Muscle of leg (tissue), 16 donors: ENCODE measurements around the gene FBXW8. TPM values are rescaled to one million over a fixed set of nuclear protein-coding genes. Genes with fewer than 3 reads are reported as not detected.
A peak's percentile ranks its signal among the peaks of the same experiment; 100 is the strongest.

Experiments
- DNase-seq: peaks from one replicate; pipeline ENCODE4 v3.0.0; 2013
- H3K27ac ChIP-seq: one replicate; pipeline ENCODE4 v1.5.1; 2013; ENCODE audit warnings: mild to moderate bottlenecking, low read length, control low read depth
- H3K27me3 ChIP-seq: one replicate; pipeline ENCODE4 v1.6.1; 2013; ENCODE audit warnings: low read length; ENCODE audit not compliant: control insufficient read depth, insufficient read depth
- H3K36me3 ChIP-seq: one replicate; pipeline ENCODE4 v1.6.1; 2013; ENCODE audit warnings: low read length; ENCODE audit not compliant: control insufficient read depth, insufficient read depth
- H3K4me1 ChIP-seq: one replicate; pipeline ENCODE4 v1.6.1; 2013; ENCODE audit warnings: low read length; ENCODE audit not compliant: control insufficient read depth, insufficient read depth
- H3K4me3 ChIP-seq: one replicate; pipeline ENCODE4 v1.5.1; 2013; ENCODE audit warnings: low read length, control low read depth
- H3K9me3 ChIP-seq: replicated peaks from 2 replicates; pipeline ENCODE4 v1.6.1; 2013; ENCODE audit warnings: low read depth, low read length; ENCODE audit not compliant: control insufficient read depth
- WGBS: methylation state at CpG from one replicate; pipeline ENCODE4 v1.1.5; 2013; ENCODE audit warnings: missing lambda C conversion rate; ENCODE audit not compliant: insufficient coverage; 5-methylcytosine and 5-hydroxymethylcytosine counted together
- long read RNA-seq, 11 donors: transcript quantifications; one replicate each; lab custom pipeline, GENCODE V29; 2026
- polyA plus RNA-seq, 8 donors: library from polyadenylated mRNA; unstranded; fragments of 120-200 nt; gene quantifications; one replicate each; pipeline versions ENCODE4 v1.2.1 to v1.2.3, GENCODE V29; 2013; ENCODE audit warnings: inconsistent platforms in 1 of 8, low replicate concordance in 1 of 8; ENCODE audit not compliant: insufficient read length in 8 of 8, insufficient read depth in 1 of 8
- total RNA-seq: library from RNA; stranded (reverse); fragments of 120-200 nt; gene quantifications from one replicate; pipeline ENCODE4 v1.2.4, GENCODE V29; 2013

Gene FBXW8
- total RNA-seq (13.2 TPM), polyA plus RNA-seq (10 to 100 TPM; 11.1 to 20.3 (median 15.3) TPM)
- long read RNA-seq, donor 1, full-length matches to known transcripts: 1 of 1 reads
- long read RNA-seq, donor 1, partial matches to known transcripts: 0 of 1 reads
- long read RNA-seq, donor 1, other reads (novel, unspliced or antisense): 0 of 1 reads
- long read RNA-seq, donor 2: 0 reads
- long read RNA-seq, donor 3, full-length matches to known transcripts: 2 of 2 reads
- long read RNA-seq, donor 3, partial matches to known transcripts: 0 of 2 reads
- long read RNA-seq, donor 3, other reads (novel, unspliced or antisense): 0 of 2 reads
- long read RNA-seq, donor 4, partial matches to known transcripts: 0 of 2 reads
- long read RNA-seq, donor 4, other reads (novel, unspliced or antisense): 0 of 2 reads
- long read RNA-seq, donor 5, full-length matches to known transcripts: 6 of 6 reads
- long read RNA-seq, donor 5, partial matches to known transcripts: 0 of 6 reads
- long read RNA-seq, donor 5, other reads (novel, unspliced or antisense): 0 of 6 reads
- long read RNA-seq, donor 6, full-length matches to known transcripts: 6 of 6 reads
- long read RNA-seq, donor 6, partial matches to known transcripts: 0 of 6 reads
- long read RNA-seq, donor 6, other reads (novel, unspliced or antisense): 0 of 6 reads
- long read RNA-seq, donor 7, partial matches to known transcripts: 9 of 10 reads
- long read RNA-seq, donor 7, other reads (novel, unspliced or antisense): 0 of 10 reads
- long read RNA-seq, donor 8, partial matches to known transcripts: 0 of 1 reads
- long read RNA-seq, donor 8, other reads (novel, unspliced or antisense): 0 of 1 reads
- long read RNA-seq, donor 9, partial matches to known transcripts: 0 of 2 reads
- long read RNA-seq, donor 9, other reads (novel, unspliced or antisense): 0 of 2 reads
- long read RNA-seq, donor 10, partial matches to known transcripts: 0 of 3 reads
- long read RNA-seq, donor 10, other reads (novel, unspliced or antisense): 0 of 3 reads
- long read RNA-seq, donor 11, full-length matches to known transcripts: 3 of 3 reads
- long read RNA-seq, donor 11, partial matches to known transcripts: 0 of 3 reads
- long read RNA-seq, donor 11, other reads (novel, unspliced or antisense): 0 of 3 reads

- under 1% methylated on average over 78 of the region's 82 CpGs for WGBS
- Histone ChIP-seq H3K4me3 (peak within 1 kb of the TSS; percentile 44), H3K36me3 (peaks cover 8% of the 10 kb centered on the region), H3K9me3 (no peaks in the 10 kb centered on the region), H3K27me3 (peaks cover 2% of the 10 kb centered on the region), H3K27ac (peak within 1 kb of the TSS; percentile 64), H3K4me1 (peaks cover 3% of the 10 kb centered on the region)
- peak; percentile 88 for DNase-seq
Measured at GRCh38 chr12:116910645-116911451, at the start of gene FBXW8. Gene FBXW8 (plus strand): TSS chr12:116910950. CDS start chr12:116911038, 88 bp downstream.

GRCh38 chr12:116861320-116861719, 49.4 kb upstream of the FBXW8 start:
- DNase-seq: peak; percentile 86
- H3K27ac ChIP-seq: no peak overlapping the region
- no peaks in the 10 kb centered on the region for H3K9me3 ChIP-seq
- H3K27me3 ChIP-seq: peaks cover 13% of the 10 kb centered on the region
- H3K36me3 ChIP-seq: no peaks in the 10 kb centered on the region
- peaks cover 21% of the 10 kb centered on the region for H3K4me1 ChIP-seq
- WGBS: 15% methylated on average over 4 of the region's 12 CpGs
- H3K4me3 ChIP-seq: no peak overlapping the region

GRCh38 chr12:116862167-116862566, 48.6 kb upstream of the FBXW8 start:
- Histone ChIP-seq H3K36me3 (no peaks in the 10 kb centered on the region), H3K4me1 (peaks cover 21% of the 10 kb centered on the region), H3K9me3 (no peaks in the 10 kb centered on the region), H3K27me3 (peaks cover 11% of the 10 kb centered on the region), H3K27ac (no peak overlapping the region), H3K4me3 (no peak overlapping the region)
- no CpG with 5 or more reads among the region's 4 CpGs for WGBS
- no peak for DNase-seq

GRCh38 chr12:116863275-116863767, 47.4 kb upstream of the FBXW8 start:
- Histone ChIP-seq H3K27ac (no peak overlapping the region), H3K4me1 (peaks cover 21% of the 10 kb centered on the region), H3K9me3 (no peaks in the 10 kb centered on the region), H3K36me3 (no peaks in the 10 kb centered on the region), H3K4me3 (no peak overlapping the region), H3K27me3 (peaks cover 11% of the 10 kb centered on the region)
- no peak for DNase-seq
- 16% methylated on average over 4 of the region's 6 CpGs for WGBS

- H3K9me3 ChIP-seq: no peaks in the 10 kb centered on the region
- peaks cover 18% of the 10 kb centered on the region for H3K4me1 ChIP-seq
- no peak overlapping the region for H3K27ac ChIP-seq
- peaks cover 8% of the 10 kb centered on the region for H3K27me3 ChIP-seq
- H3K4me3 ChIP-seq: no peak overlapping the region
- 69% methylated on average over 4 of the region's 13 CpGs for WGBS
- no peak for DNase-seq
- no peaks in the 10 kb centered on the region for H3K36me3 ChIP-seq
Measured at GRCh38 chr12:116864371-116865160, 46.2 kb upstream of the FBXW8 start.

GRCh38 chr12:116867523-116867922, 43.2 kb upstream of the FBXW8 start:
- H3K4me3 ChIP-seq: no peak overlapping the region
- H3K36me3 ChIP-seq: no peaks in the 10 kb centered on the region
- no peaks in the 10 kb centered on the region for H3K9me3 ChIP-seq
- 83% methylated on average over 2 of the region's 2 CpGs for WGBS
- H3K27ac ChIP-seq: no peak overlapping the region
- H3K27me3 ChIP-seq: peaks cover 12% of the 10 kb centered on the region
- no peak for DNase-seq
- H3K4me1 ChIP-seq: no peaks in the 10 kb centered on the region

GRCh38 chr12:116870306-116870705, 40.4 kb upstream of the FBXW8 start:
- Histone ChIP-seq H3K27me3 (peaks cover 19% of the 10 kb centered on the region), H3K4me3 (no peak overlapping the region), H3K9me3 (peaks cover 5% of the 10 kb centered on the region), H3K4me1 (no peaks in the 10 kb centered on the region), H3K27ac (no peak overlapping the region), H3K36me3 (no peaks in the 10 kb centered on the region)
- DNase-seq: no peak
- 100% methylated on average over 1 of the region's 4 CpGs for whole genome bisulfite sequencing

GRCh38 chr12:116874324-116874995, 36.3 kb upstream of the FBXW8 start:
- Histone ChIP-seq H3K27me3 (peaks cover 48% of the 10 kb centered on the region), H3K36me3 (no peaks in the 10 kb centered on the region), H3K27ac (no peak overlapping the region), H3K4me1 (peaks cover 25% of the 10 kb centered on the region), H3K9me3 (peaks cover 5% of the 10 kb centered on the region), H3K4me3 (no peak overlapping the region)
- no peak for DNase-seq
- 98% methylated on average over 4 of the region's 4 CpGs for WGBS
